GM21825 (cell line): ENCODE data around the gene DUS3L.
"Not testable (repeated sequence)": the region's sequence is repeated elsewhere in the genome, so short reads cannot be mapped to it uniquely, and the experiment has no call there.

ENCODE experiments used
- ATAC-seq: cut with Tn5 transposase; IDR thresholded peaks from one replicate; pipeline ENCODE4 v1.9.1; 2021; ENCODE audit warnings: mild to moderate bottlenecking, moderate library complexity; ENCODE audit not compliant: unreplicated experiment

The DUS3L gene

GRCh38 chr19:5775668-5776309, 15.2 kb downstream of the DUS3L start:
- ATAC-seq: no peak

- ATAC-seq: no peak
These were observed 16.0 kb downstream of the DUS3L start for GRCh38 chr19:5774921-5775320.

GRCh38 chr19:5773276-5773675, 17.7 kb downstream of the DUS3L start:
- no peak for ATAC-seq

GRCh38 chr19:5772416-5772815, 18.5 kb downstream of the DUS3L start:
- ATAC-seq: no peak

- no peak for ATAC-seq
These were observed 23.0 kb downstream of the DUS3L start for GRCh38 chr19:5767949-5768348.

- no peak for ATAC-seq
These were observed 25.7 kb downstream of the DUS3L start for GRCh38 chr19:5765220-5765619.

- no peak for ATAC-seq
These were observed 28.2 kb downstream of the DUS3L start for GRCh38 chr19:5762608-5763217.

- no peak for ATAC-seq
These were observed 37.2 kb downstream of the DUS3L start for GRCh38 chr19:5753743-5754142.

GRCh38 chr19:5751709-5752108, 39.3 kb downstream of the DUS3L start:
- no peak for ATAC-seq

GRCh38 chr19:5749505-5749904, 41.5 kb downstream of the DUS3L start:
- no peak for ATAC-seq

- ATAC-seq: not testable (repeated sequence)
These were observed 42.0 kb downstream of the DUS3L start for GRCh38 chr19:5748920-5749319.

GRCh38 chr19:5744999-5745398, 46.0 kb downstream of the DUS3L start:
- ATAC-seq: not testable (repeated sequence)

- ATAC-seq: no peak
These were observed 47.3 kb downstream of the DUS3L start for GRCh38 chr19:5743630-5744029.

- no peak for ATAC-seq
These were observed 48.9 kb downstream of the DUS3L start for GRCh38 chr19:5742051-5742450.

GRCh38 chr19:5738423-5738822, 52.5 kb downstream of the DUS3L start:
- no peak for ATAC-seq
